CD8-positive, alpha-beta memory T cell (primary cell): Measurements from ENCODE around the gene KRTAP4-9. TPM values are rescaled to one million over a fixed set of nuclear protein-coding genes. Genes with fewer than 3 reads are reported as not detected.
"Not testable (repeated sequence)": the region's sequence is repeated elsewhere in the genome, so short reads cannot be mapped to it uniquely, and the experiment has no call there.

ENCODE experiments used
- CTCF ChIA-PET: fragments of 350-600 bp; sonication (Branson Sonifier 250); formaldehyde crosslinking; loops from one replicate; lab custom pipeline; 2021; ENCODE audit warnings: antibody characterized with exemption; lab: Charles Lee
- POLR2A ChIA-PET: fragments of 350-600 bp; sonication (Branson Sonifier 250); formaldehyde crosslinking; loops from one replicate; lab custom pipeline; 2021; ENCODE audit warnings: antibody characterized with exemption; lab: Charles Lee
- DNase-seq, 5 donors: peaks; one replicate each; pipeline versions ENCODE4 v3.0.0 to v3.0.0-alpha.2; 2020 to 2022; ENCODE audit warnings: mixed read lengths in 1 of 5
- H3K27ac ChIP-seq: one replicate; pipeline ENCODE4 v1.7.0; 2013; ENCODE audit warnings: low read depth, mild to moderate bottlenecking, low read length, moderate library complexity
- H3K27me3 ChIP-seq: 2 replicates; pipeline ENCODE4 v1.7.0; 2013; ENCODE audit warnings: low read length, mild to moderate bottlenecking; ENCODE audit not compliant: insufficient read depth, poor library complexity, severe bottlenecking
- H3K36me3 ChIP-seq: 2 replicates; pipeline ENCODE4 v1.7.0; 2013; ENCODE audit warnings: mild to moderate bottlenecking, low read length, moderate library complexity; ENCODE audit not compliant: insufficient read depth
- H3K4me1 ChIP-seq: 2 replicates; pipeline ENCODE4 v1.7.0; 2013; ENCODE audit warnings: mild to moderate bottlenecking, low read length, moderate library complexity; ENCODE audit not compliant: insufficient read depth
- H3K4me3 ChIP-seq: 2 replicates; pipeline ENCODE4 v1.7.0; 2013; ENCODE audit warnings: mild to moderate bottlenecking, low read length
- H3K9me3 ChIP-seq: 2 replicates; pipeline ENCODE4 v1.7.0; 2013; ENCODE audit warnings: mild to moderate bottlenecking, low read length
- H3K27ac Mint-ChIP-seq, 8 donors: one replicate each; pipeline ENCODE4 v1.8.0; 2020 to 2021; ENCODE audit warnings: mixed read lengths in 8 of 8, mild to moderate bottlenecking in 6 of 8, inconsistent platforms in 3 of 8, moderate library complexity in 3 of 8
- H3K27me3 Mint-ChIP-seq, 2 donors: one replicate each; pipeline ENCODE4 v1.8.0; 2020 to 2021; ENCODE audit warnings: mixed read lengths in 2 of 2, mild to moderate bottlenecking in 1 of 2, moderate library complexity in 1 of 2
- H3K36me3 Mint-ChIP-seq, 3 donors: one replicate each; pipeline ENCODE4 v1.8.0; 2020 to 2021; ENCODE audit warnings: mixed read lengths in 3 of 3, inconsistent platforms in 1 of 3, mild to moderate bottlenecking in 1 of 3
- H3K4me1 Mint-ChIP-seq, 3 donors: one replicate each; pipeline ENCODE4 v1.8.0; 2020 to 2021; ENCODE audit warnings: mixed read lengths in 3 of 3, inconsistent platforms in 1 of 3, mild to moderate bottlenecking in 1 of 3
- H3K4me3 Mint-ChIP-seq, 7 donors: one replicate each; pipeline ENCODE4 v1.8.0; 2020 to 2021; ENCODE audit warnings: mixed read lengths in 7 of 7, mild to moderate bottlenecking in 6 of 7, moderate library complexity in 4 of 7, inconsistent platforms in 2 of 7
- H3K9me3 Mint-ChIP-seq, 5 donors: one replicate each; pipeline ENCODE4 v1.8.0; 2020 to 2022; ENCODE audit warnings: mixed read lengths in 5 of 5, mild to moderate bottlenecking in 3 of 5, moderate library complexity in 2 of 5, inconsistent platforms in 1 of 5
- polyA plus RNA-seq: library from polyadenylated mRNA; unstranded; fragments of 300-500 nt; fragmentation: Illumina TruSeq; gene quantifications from one replicate; pipeline ENCODE4 v1.2.3, GENCODE V29; 2021
- total RNA-seq, 2 experiments: library from RNA; stranded (reverse); gene quantifications; one replicate each; pipeline ENCODE4 v1.2.3, GENCODE V29; 2021

KRTAP4-9 gene
- total and polyA plus RNA-seq, 3 experiments from 2014 or later: not detected

GRCh38 chr17:41101586-41102259 lies 3.5 kb upstream of the KRTAP4-9 start, which contains the start of gene KRTAP4-16:
KRTAP4-16 (minus strand) TSS chr17:41102209; CDS start chr17:41102209, 0 bp downstream.
- Histone ChIP-seq H3K27ac (no peak within 1 kb of the TSS), H3K4me3 (no peak within 1 kb of the TSS)
- CTCF ChIA-PET: no interaction called here

DNA sequence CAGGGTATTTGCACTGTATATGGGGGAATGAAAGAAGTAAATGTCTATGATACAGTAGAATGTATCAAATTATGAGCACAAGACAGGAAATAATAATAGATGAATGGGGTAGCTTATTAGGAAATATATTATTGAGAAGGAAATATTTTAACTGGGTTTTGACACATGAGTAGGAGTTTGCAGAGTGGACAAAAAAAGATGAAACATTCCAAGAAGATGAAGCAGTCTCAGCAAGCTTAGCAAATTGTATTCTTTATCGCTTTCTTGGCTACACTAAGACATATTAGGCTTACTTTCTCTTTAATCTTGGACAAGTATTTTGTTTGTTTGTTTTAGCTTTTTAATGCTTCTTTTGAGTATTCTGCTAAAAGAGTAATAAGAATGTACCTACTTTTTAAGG lies 1.3 kb upstream of the KRTAP4-9 start:
- no peaks in the 10 kb centered on the region for H3K27me3 ChIP-seq
- no peaks in the 10 kb centered on the region for H3K36me3 ChIP-seq
- no peaks in the 10 kb centered on the region for H3K4me1 ChIP-seq
- Mint-ChIP-seq H3K27ac (no peak overlapping the region), H3K4me1 (peaks cover 0 to 12% (median 11%) of the 10 kb centered on the region in 3 donors), H3K4me3 (no peak overlapping the region), H3K27me3 (peaks cover 5 to 38% of the 10 kb centered on the region in 2 donors), H3K9me3 (no peaks in the 10 kb centered on the region), H3K36me3 (no peaks in the 10 kb centered on the region)
- H3K9me3 ChIP-seq: no peaks in the 10 kb centered on the region
- ChIA-PET POLR2A (no interaction called here), CTCF (no interaction called here)
- no peak for DNase-seq
- no peak overlapping the region for H3K4me3 ChIP-seq
- H3K27ac ChIP-seq: no peak overlapping the region

More at GRCh38 chr17:41101586-41102259, 3.5 kb upstream of the KRTAP4-9 start, which contains the start of gene KRTAP4-16:
- Histone ChIP-seq H3K36me3 (no peaks in the 10 kb centered on the region), H3K4me1 (no peaks in the 10 kb centered on the region), H3K27me3 (no peaks in the 10 kb centered on the region), H3K9me3 (no peaks in the 10 kb centered on the region)
- DNase-seq: no peak
- H3K9me3 Mint-ChIP-seq: no peaks in the 10 kb centered on the region
- peaks cover 12 to 39% of the 10 kb centered on the region in 2 donors for H3K27me3 Mint-ChIP-seq
- H3K4me3 Mint-ChIP-seq: no peak within 1 kb of the TSS
- POLR2A ChIA-PET: no interaction called here
- H3K27ac Mint-ChIP-seq: no peak within 1 kb of the TSS
- peaks cover 0 to 7% (median 6%) of the 10 kb centered on the region in 3 donors for H3K4me1 Mint-ChIP-seq
- peaks cover 0 to 5% (median 0%) of the 10 kb centered on the region in 3 donors for H3K36me3 Mint-ChIP-seq

DNA sequence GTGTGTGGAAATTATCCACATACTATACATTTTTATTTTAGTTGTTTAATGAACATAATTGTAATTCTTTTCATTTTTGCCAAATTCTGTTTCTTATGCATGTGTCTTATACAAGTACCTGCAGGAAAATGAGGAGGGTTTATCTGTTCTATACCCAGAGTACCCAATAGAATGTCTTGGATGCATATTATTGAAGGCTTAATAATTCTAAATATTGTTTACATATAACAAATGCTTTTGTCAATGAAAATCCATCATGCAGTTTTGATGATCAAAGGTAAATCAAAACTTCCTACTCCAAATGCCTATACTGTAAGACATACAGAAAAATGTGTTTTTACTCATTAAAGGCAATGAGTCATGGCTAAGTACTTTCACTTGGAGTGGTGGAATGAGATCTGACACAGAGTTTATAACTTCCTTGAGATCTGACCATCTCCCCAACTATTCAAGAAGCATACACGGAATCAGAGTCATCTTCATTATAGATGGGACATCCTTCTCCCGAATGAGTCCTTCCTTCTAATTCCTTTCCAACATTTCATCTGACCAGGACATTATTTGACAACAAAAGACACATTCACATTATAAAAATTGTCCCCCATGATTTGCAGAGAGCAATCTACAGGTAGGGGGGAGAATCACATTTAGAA lies 677 bp upstream of the KRTAP4-9 start:
- H3K9me3 Mint-ChIP-seq, H3K4me1 ChIP-seq, H3K27ac Mint-ChIP-seq, DNase-seq, H3K9me3 ChIP-seq, H3K36me3 ChIP-seq, H3K36me3 Mint-ChIP-seq, CTCF ChIA-PET, H3K4me3 ChIP-seq, H3K4me3 Mint-ChIP-seq, POLR2A ChIA-PET, H3K27me3 ChIP-seq, H3K27ac ChIP-seq: not testable (repeated sequence)
- H3K27me3 Mint-ChIP-seq: peaks cover 5 to 40% of the 10 kb centered on the region in 2 donors
- peaks cover 0 to 13% (median 11%) of the 10 kb centered on the region in 3 donors for H3K4me1 Mint-ChIP-seq

- Mint-ChIP-seq H3K36me3 (peaks cover 0 to 6% (median 0%) of the 10 kb centered on the region in 3 donors), H3K4me3 (peak overlapping the region in 1 of 7 donors; percentile 52), H3K9me3 (peaks cover 0 to 5% (median 0%) of the 10 kb centered on the region in 5 donors), H3K27ac (peak overlapping the region in 2 of 8 donors; percentile 42 to 77), H3K27me3 (peaks cover 0 to 44% of the 10 kb centered on the region in 2 donors), H3K4me1 (peaks cover 0 to 6% (median 4%) of the 10 kb centered on the region in 3 donors)
- Histone ChIP-seq H3K4me1 (no peaks in the 10 kb centered on the region), H3K27ac (no peak overlapping the region), H3K27me3 (no peaks in the 10 kb centered on the region), H3K36me3 (no peaks in the 10 kb centered on the region), H3K4me3 (no peak overlapping the region), H3K9me3 (no peaks in the 10 kb centered on the region)
- CTCF ChIA-PET: no interaction called here
- no peak for DNase-seq
- POLR2A ChIA-PET: no interaction called here
These were observed 2.8 kb downstream of the KRTAP4-9 start for GRCh38 chr17:41107941-41108450.

- Mint-ChIP-seq H3K27ac (peak overlapping the region in 3 of 8 donors; percentile 1 to 44 (median 29)), H3K27me3 (peaks cover 0 to 48% of the 10 kb centered on the region in 2 donors), H3K4me3 (peak overlapping the region in 3 of 7 donors; percentile 1 to 52 (median 4))
- POLR2A ChIA-PET, H3K9me3 Mint-ChIP-seq, H3K4me1 ChIP-seq, H3K9me3 ChIP-seq, H3K36me3 ChIP-seq, DNase-seq, H3K36me3 Mint-ChIP-seq, H3K27me3 ChIP-seq, H3K4me1 Mint-ChIP-seq, H3K27ac ChIP-seq, H3K4me3 ChIP-seq: not testable (repeated sequence)
- CTCF ChIA-PET: interaction anchor here (0.6 kb wide), 1 partner anchor 49 kb away, joined by 3 read pairs; no protein-coding TSS in a partner anchor
These were observed 3.7 kb downstream of the KRTAP4-9 start for GRCh38 chr17:41108728-41109386.

GRCh38 chr17:41111151-41111885 lies 6.1 kb downstream of the KRTAP4-9 start:
- H3K36me3 Mint-ChIP-seq: peaks cover 0 to 9% (median 0%) of the 10 kb centered on the region in 3 donors
- Histone ChIP-seq H3K9me3 (no peaks in the 10 kb centered on the region), H3K4me1 (no peaks in the 10 kb centered on the region), H3K27me3 (no peaks in the 10 kb centered on the region), H3K36me3 (no peaks in the 10 kb centered on the region), H3K27ac (no peak overlapping the region), H3K4me3 (no peak overlapping the region)
- no peak overlapping the region for H3K4me3 Mint-ChIP-seq
- CTCF ChIA-PET: no interaction called here
- peaks cover 4 to 57% of the 10 kb centered on the region in 2 donors for H3K27me3 Mint-ChIP-seq
- DNase-seq: no peak
- peaks cover 0 to 6% (median 4%) of the 10 kb centered on the region in 3 donors for H3K4me1 Mint-ChIP-seq
- peaks cover 0 to 5% (median 0%) of the 10 kb centered on the region in 5 donors for H3K9me3 Mint-ChIP-seq
- no peak overlapping the region for H3K27ac Mint-ChIP-seq
- POLR2A ChIA-PET: no interaction called here

DNA sequence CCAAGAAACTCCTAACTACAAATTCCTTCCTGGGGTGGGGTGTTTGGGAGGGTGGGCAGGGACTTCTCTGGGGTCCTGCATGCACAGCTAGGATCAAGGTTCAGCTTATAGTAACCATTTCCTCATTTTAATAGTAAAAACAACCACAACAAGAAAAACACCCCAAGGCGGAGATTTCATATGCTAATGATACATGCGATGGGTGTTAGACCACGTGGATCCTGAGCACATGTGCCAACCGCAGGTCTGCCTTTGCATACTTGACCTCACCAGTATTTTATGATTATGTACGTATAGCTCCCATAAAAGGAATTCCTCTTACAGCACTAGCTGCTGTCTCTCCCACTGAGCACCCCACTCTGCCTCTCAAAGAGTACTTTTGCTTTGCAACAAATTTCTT lies 11.1 kb downstream of the KRTAP4-9 start:
- POLR2A ChIA-PET: no interaction called here
- Mint-ChIP-seq H3K4me3 (no peak overlapping the region), H3K36me3 (peaks cover 0 to 10% (median 0%) of the 10 kb centered on the region in 3 donors), H3K27me3 (peaks cover 5 to 49% of the 10 kb centered on the region in 2 donors), H3K4me1 (peaks cover 12 to 20% (median 15%) of the 10 kb centered on the region in 3 donors), H3K9me3 (peaks cover 0 to 2% (median 0%) of the 10 kb centered on the region in 5 donors), H3K27ac (peak overlapping the region in 1 of 8 donors; percentile 38)
- DNase-seq: no peak
- Histone ChIP-seq H3K27me3 (no peaks in the 10 kb centered on the region), H3K4me3 (no peak overlapping the region), H3K4me1 (peaks cover 15% of the 10 kb centered on the region), H3K36me3 (no peaks in the 10 kb centered on the region), H3K27ac (no peak overlapping the region), H3K9me3 (no peaks in the 10 kb centered on the region)
- CTCF ChIA-PET: no interaction called here
